Osteocyte (in vitro differentiated cells): Measurements from ENCODE around the gene CHD6. TPM values are rescaled to one million over a fixed set of nuclear protein-coding genes. Genes with fewer than 3 reads are reported as not detected.

ENCODE experiments used
- DNase-seq: peaks from one replicate; pipeline ENCODE4 v3.0.0; 2021; ENCODE audit warnings: mixed read lengths; ENCODE audit not compliant: unreplicated experiment; ENCODE audit errors: extremely low spot score
- H3K27ac Mint-ChIP-seq: one replicate; pipeline ENCODE4 v1.8.0; 2021; ENCODE audit warnings: mild to moderate bottlenecking, mixed read lengths; ENCODE audit not compliant: unreplicated experiment
- H3K27me3 Mint-ChIP-seq: one replicate; pipeline ENCODE4 v1.8.0; 2021; ENCODE audit warnings: mixed read lengths; ENCODE audit not compliant: unreplicated experiment
- H3K36me3 Mint-ChIP-seq: one replicate; pipeline ENCODE4 v1.8.0; 2021; ENCODE audit warnings: mixed read lengths; ENCODE audit not compliant: unreplicated experiment
- H3K4me1 Mint-ChIP-seq: one replicate; pipeline ENCODE4 v1.8.0; 2021; ENCODE audit warnings: mixed read lengths; ENCODE audit not compliant: unreplicated experiment
- H3K4me3 Mint-ChIP-seq: one replicate; pipeline ENCODE4 v1.8.0; 2021; ENCODE audit warnings: mild to moderate bottlenecking, moderate library complexity, mixed read lengths; ENCODE audit not compliant: unreplicated experiment
- H3K9me3 Mint-ChIP-seq: one replicate; pipeline ENCODE4 v1.8.0; 2021; ENCODE audit warnings: mixed read lengths; ENCODE audit not compliant: unreplicated experiment
- total RNA-seq: library from RNA; stranded (reverse); gene quantifications from 2 replicates; pipeline ENCODE4 v1.2.1, GENCODE V29; 2021
- TF ChIP-seq, protein P1 (sequence below): fragments of 200-600 bp; sonication (generic); IDR thresholded peaks from 2 replicates; pipeline ENCODE4 v1.5.0; 2021; ENCODE audit warnings: antibody characterized with exemption, mild to moderate bottlenecking, moderate library complexity

CHD6 gene
- total RNA-seq, 1 donor from 2014 or later = 51.4 TPM

DNA sequence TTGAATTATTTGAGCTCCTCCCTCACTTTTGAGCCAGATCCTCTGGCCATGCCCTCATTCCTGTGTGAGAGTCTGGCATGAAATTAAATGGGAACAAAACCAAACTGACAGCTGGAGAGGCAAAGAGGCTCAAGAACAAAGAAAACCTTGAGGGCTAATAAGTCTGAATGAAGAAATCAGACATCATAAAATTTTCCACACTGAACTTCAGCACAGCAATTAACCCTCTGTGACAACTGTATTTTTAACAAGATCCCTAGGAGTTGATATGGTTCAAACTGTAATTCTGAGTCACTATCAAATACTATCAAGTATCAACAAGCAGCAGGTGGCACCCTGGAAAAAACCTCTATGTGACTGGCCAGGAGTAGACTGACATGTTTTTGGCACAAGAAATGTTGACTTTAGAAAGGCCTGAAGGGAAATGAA is 142.2 kb downstream of the CHD6 start:
- TF ChIP-seq, protein P1, sequence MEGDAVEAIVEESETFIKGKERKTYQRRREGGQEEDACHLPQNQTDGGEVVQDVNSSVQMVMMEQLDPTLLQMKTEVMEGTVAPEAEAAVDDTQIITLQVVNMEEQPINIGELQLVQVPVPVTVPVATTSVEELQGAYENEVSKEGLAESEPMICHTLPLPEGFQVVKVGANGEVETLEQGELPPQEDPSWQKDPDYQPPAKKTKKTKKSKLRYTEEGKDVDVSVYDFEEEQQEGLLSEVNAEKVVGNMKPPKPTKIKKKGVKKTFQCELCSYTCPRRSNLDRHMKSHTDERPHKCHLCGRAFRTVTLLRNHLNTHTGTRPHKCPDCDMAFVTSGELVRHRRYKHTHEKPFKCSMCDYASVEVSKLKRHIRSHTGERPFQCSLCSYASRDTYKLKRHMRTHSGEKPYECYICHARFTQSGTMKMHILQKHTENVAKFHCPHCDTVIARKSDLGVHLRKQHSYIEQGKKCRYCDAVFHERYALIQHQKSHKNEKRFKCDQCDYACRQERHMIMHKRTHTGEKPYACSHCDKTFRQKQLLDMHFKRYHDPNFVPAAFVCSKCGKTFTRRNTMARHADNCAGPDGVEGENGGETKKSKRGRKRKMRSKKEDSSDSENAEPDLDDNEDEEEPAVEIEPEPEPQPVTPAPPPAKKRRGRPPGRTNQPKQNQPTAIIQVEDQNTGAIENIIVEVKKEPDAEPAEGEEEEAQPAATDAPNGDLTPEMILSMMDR = no peak
- Mint-ChIP-seq H3K27ac (peak overlapping the region; percentile 89), H3K36me3 (peaks cover 45% of the 10 kb centered on the region), H3K27me3 (no peaks in the 10 kb centered on the region), H3K4me3 (no peak overlapping the region), H3K4me1 (peaks cover 54% of the 10 kb centered on the region), H3K9me3 (peaks cover 9% of the 10 kb centered on the region)
- no peak for DNase-seq

DNA sequence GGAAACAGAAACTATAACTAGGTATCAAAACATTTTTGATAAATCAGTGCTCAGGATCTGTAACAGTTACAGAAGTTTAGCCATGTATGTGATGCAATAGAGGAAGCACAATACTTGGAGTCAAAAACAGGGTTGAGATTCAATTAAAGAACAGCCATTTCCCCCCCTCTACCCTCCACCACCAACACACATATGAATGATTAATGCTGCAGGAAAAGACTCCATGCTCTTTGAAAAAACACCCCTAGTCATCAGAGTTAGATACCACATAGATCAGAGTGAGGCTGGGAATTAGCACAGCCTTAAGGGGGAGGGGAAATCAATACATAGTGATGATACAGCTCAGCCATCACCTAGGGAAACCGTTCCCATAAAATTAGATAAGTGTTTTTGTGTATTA is 142.7 kb downstream of the CHD6 start:
- peaks cover 47% of the 10 kb centered on the region for H3K36me3 Mint-ChIP-seq
- DNase-seq = no peak
- H3K9me3 Mint-ChIP-seq = peaks cover 9% of the 10 kb centered on the region
- TF ChIP-seq, protein P1 = no peak
- no peak overlapping the region for H3K4me3 Mint-ChIP-seq
- H3K4me1 Mint-ChIP-seq = peaks cover 50% of the 10 kb centered on the region
- no peaks in the 10 kb centered on the region for H3K27me3 Mint-ChIP-seq
- peak overlapping the region; percentile 89 for H3K27ac Mint-ChIP-seq

DNA sequence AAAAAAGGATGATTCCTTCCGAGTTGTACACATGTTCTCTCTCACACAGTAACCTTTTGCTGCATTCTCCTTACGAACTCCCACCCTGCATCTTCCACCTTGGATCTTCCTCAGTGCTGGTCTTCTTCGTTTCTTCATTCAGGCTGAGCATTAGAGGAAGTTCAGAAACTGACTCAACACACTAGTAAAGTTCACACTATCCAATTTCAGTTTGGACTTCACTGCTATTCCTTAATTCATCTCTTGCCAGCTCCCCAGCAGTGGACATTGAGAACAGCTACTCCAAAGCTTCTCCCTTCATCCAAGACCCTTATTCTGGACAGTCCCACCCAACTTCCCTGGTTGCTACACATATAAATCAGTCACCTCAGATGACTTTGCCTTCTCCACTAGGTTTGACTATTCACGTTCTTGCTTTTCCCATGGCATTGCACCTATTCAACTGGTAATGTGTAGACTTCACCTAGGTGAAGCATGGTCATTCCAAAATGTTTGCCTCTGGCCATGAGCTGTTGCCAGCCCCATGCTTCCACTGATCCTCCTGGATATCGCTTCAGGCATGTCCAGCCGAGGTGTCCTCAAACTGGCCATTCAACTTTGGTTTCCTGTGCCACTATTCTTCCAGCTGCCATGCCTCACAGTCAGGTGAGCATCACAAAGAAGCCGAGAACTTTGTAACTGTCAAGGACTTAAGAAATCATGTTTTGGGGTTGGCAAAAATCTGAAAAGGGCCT is 147.6 kb downstream of the CHD6 start:
- H3K27ac Mint-ChIP-seq = no peak overlapping the region
- TF ChIP-seq, protein P1 = no peak
- H3K27me3 Mint-ChIP-seq = no peaks in the 10 kb centered on the region
- no peak overlapping the region for H3K4me3 Mint-ChIP-seq
- H3K36me3 Mint-ChIP-seq = peaks cover 52% of the 10 kb centered on the region
- no peaks in the 10 kb centered on the region for H3K9me3 Mint-ChIP-seq
- DNase-seq = no peak
- H3K4me1 Mint-ChIP-seq = peaks cover 19% of the 10 kb centered on the region

DNA sequence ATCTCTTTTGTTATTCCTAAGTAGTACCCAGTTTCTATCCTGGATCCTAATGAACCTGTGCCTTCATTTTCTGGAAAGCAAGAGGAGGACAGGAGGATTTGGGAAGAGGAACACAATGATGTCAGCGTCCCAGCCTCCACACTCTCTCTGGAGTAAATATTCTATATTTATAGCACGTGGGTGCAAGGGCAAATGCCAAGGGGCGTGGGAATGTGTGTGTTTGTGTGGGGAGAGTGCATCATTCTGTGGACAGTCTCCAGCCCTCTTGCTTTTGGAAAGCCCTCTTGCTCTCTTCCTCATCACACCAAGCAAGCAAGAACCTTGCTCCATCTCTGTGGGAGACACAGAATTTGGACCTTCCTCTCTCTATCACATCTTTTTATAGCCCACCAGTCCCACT is 148.3 kb downstream of the CHD6 start:
- no peaks in the 10 kb centered on the region for H3K27me3 Mint-ChIP-seq
- no peak overlapping the region for H3K4me3 Mint-ChIP-seq
- peaks cover 12% of the 10 kb centered on the region for H3K4me1 Mint-ChIP-seq
- TF ChIP-seq, protein P1 = no peak
- peaks cover 58% of the 10 kb centered on the region for H3K36me3 Mint-ChIP-seq
- DNase-seq = no peak
- no peak overlapping the region for H3K27ac Mint-ChIP-seq
- H3K9me3 Mint-ChIP-seq = peaks cover 5% of the 10 kb centered on the region

DNA sequence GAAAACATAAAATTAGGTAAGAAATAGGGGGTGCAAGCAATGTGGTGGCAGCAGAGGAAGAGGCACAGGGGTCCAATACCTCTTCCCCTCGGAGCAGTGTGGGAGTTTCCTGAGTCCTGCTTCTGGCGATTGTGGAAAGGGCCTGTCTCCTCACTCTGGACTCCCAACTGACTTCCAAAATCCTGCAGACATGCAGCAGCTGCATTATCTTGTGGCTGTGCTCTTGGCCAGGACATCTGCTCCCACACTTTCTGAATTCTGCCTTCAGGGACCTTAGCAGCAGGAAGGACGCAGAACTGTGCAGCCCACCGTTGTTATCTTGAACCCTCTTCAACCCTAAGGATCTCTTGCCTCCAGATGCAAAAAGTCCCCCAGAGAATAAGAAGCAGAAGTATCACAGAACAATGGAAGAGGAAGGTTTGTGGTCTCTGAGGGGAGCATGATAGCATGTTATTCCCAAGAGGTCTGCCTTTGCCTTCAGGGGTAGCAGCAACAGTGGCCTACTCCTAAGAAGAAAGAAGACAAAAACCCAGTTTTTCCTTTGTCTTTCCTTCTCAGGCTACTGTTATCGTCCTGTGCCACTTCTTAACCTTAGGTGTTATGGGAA is 149.1 kb downstream of the CHD6 start:
- Mint-ChIP-seq H3K9me3 (peaks cover 8% of the 10 kb centered on the region), H3K27me3 (no peaks in the 10 kb centered on the region), H3K27ac (no peak overlapping the region), H3K4me1 (peaks cover 5% of the 10 kb centered on the region), H3K4me3 (no peak overlapping the region), H3K36me3 (peaks cover 64% of the 10 kb centered on the region)
- TF ChIP-seq, protein P1 = no peak
- no peak for DNase-seq
